ENCODE results near the gene ETFA. TPM values are rescaled to one million over a fixed set of nuclear protein-coding genes. Genes with fewer than 3 reads are reported as not detected.
A peak's percentile ranks its signal among the peaks of the same experiment; 100 is the strongest.

Gene ETFA
- total and polyA plus RNA-seq, 9 of the 15 experiments (the other 6 are each of a cell fraction or from before 2014, with no cell fraction given) = 130 to 543 (median 232) TPM

DNA sequence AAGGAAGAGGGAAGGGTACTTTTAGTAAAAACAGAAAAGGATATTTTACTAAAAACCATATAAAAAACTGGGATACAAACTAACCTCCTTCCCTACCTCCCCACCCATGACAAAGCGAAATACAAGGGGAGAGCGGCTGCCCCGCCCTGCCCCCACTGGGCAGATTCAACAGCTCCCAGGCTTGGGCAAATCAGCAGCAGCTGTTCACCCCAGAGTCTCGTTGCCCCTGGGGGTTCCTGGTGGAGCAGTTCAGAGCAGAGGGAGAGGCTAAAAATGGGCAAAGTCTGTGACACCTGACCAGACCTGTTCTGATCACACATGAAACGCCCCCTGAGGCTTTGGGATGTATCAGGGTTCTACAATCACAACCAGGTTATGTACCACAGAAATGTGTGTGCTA, 2.5 kb upstream of the ETFA start (continued):
- TF ChIP-seq, protein P1, sequence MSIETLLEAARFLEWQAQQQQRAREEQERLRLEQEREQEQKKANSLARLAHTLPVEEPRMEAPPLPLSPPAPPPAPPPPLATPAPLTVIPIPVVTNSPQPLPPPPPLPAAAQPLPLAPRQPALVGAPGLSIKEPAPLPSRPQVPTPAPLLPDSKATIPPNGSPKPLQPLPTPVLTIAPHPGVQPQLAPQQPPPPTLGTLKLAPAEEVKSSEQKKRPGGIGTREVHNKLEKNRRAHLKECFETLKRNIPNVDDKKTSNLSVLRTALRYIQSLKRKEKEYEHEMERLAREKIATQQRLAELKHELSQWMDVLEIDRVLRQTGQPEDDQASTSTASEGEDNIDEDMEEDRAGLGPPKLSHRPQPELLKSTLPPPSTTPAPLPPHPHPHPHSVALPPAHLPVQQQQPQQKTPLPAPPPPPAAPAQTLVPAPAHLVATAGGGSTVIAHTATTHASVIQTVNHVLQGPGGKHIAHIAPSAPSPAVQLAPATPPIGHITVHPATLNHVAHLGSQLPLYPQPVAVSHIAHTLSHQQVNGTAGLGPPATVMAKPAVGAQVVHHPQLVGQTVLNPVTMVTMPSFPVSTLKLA (conservative IDR thresholded peaks at IDR 0.05) = no peak
- TF ChIP-seq ZNF778 (CRISPR knock-in tag; IDR thresholded peaks at IDR 0.05) (no peak), ETV6 (IDR thresholded peaks at IDR 0.05; ENCODE audit: borderline replicate concordance in 1 of 2, low read depth in 2 of 2, low read length in 1 of 2) (no peak), ETV6 (CRISPR knock-in tag; IDR thresholded peaks at IDR 0.05; ENCODE audit: borderline replicate concordance) (no peak), ZNF174 (CRISPR knock-in tag; IDR thresholded peaks at IDR 0.05) (no peak), TRIM24 (IDR thresholded peaks at IDR 0.05) (peak in 1 of 2 experiments; percentile 21; a peak in 1 of 4 replicates), KDM4B (IDR thresholded peaks at IDR 0.05; ENCODE audit: borderline replicate concordance in 2 of 2, low read depth in 1 of 2) (no peak), RFX5 (IDR thresholded peaks at IDR 0.05; ENCODE audit: low read depth, low read length) (no peak), ZZZ3 (IDR thresholded peaks at IDR 0.05) (no peak), NFE2 (IDR thresholded peaks at IDR 0.05; ENCODE audit: low read depth) (peak; percentile 85), HDAC6 (IDR thresholded peaks at IDR 0.05; ENCODE audit: low read depth, low read length) (no peak), NFIC (IDR thresholded peaks at IDR 0.05) (no peak), KDM1A (IDR thresholded peaks at IDR 0.05) (no peak), U2AF1 (optimal IDR thresholded peaks at IDR 0.05; ENCODE audit: low read depth, low read length) (no peak), FIP1L1 (IDR thresholded peaks at IDR 0.05; ENCODE audit: low read depth, low read length, poor library complexity, severe bottlenecking) (no peak), BRCA1 (IDR thresholded peaks at IDR 0.05) (no peak), BRCA1 (CRISPR knock-in tag; IDR thresholded peaks at IDR 0.05) (no peak), MAFF (IDR thresholded peaks at IDR 0.05; ENCODE audit: low read length) (peak; percentile 38; the same call in 1 of the 2 replicates)
- TF ChIP-seq, protein P2, sequence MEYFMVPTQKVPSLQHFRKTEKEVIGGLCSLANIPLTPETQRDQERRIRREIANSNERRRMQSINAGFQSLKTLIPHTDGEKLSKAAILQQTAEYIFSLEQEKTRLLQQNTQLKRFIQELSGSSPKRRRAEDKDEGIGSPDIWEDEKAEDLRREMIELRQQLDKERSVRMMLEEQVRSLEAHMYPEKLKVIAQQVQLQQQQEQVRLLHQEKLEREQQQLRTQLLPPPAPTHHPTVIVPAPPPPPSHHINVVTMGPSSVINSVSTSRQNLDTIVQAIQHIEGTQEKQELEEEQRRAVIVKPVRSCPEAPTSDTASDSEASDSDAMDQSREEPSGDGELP (CRISPR knock-in tag; IDR thresholded peaks at IDR 0.05; ENCODE audit: borderline replicate concordance) = peak; percentile 44; the same call in 1 of the 2 replicates
- TF ChIP-seq, protein P3, sequence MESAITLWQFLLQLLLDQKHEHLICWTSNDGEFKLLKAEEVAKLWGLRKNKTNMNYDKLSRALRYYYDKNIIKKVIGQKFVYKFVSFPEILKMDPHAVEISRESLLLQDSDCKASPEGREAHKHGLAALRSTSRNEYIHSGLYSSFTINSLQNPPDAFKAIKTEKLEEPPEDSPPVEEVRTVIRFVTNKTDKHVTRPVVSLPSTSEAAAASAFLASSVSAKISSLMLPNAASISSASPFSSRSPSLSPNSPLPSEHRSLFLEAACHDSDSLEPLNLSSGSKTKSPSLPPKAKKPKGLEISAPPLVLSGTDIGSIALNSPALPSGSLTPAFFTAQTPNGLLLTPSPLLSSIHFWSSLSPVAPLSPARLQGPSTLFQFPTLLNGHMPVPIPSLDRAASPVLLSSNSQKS (CRISPR knock-in tag; IDR thresholded peaks at IDR 0.05) = no peak
- TF ChIP-seq, protein P4, sequence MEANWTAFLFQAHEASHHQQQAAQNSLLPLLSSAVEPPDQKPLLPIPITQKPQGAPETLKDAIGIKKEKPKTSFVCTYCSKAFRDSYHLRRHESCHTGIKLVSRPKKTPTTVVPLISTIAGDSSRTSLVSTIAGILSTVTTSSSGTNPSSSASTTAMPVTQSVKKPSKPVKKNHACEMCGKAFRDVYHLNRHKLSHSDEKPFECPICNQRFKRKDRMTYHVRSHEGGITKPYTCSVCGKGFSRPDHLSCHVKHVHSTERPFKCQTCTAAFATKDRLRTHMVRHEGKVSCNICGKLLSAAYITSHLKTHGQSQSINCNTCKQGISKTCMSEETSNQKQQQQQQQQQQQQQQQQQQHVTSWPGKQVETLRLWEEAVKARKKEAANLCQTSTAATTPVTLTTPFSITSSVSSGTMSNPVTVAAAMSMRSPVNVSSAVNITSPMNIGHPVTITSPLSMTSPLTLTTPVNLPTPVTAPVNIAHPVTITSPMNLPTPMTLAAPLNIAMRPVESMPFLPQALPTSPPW (CRISPR knock-in tag; IDR thresholded peaks at IDR 0.05) = peak; percentile 44; the same call in 1 of the 2 replicates
- TF ChIP-seq, protein P5, sequence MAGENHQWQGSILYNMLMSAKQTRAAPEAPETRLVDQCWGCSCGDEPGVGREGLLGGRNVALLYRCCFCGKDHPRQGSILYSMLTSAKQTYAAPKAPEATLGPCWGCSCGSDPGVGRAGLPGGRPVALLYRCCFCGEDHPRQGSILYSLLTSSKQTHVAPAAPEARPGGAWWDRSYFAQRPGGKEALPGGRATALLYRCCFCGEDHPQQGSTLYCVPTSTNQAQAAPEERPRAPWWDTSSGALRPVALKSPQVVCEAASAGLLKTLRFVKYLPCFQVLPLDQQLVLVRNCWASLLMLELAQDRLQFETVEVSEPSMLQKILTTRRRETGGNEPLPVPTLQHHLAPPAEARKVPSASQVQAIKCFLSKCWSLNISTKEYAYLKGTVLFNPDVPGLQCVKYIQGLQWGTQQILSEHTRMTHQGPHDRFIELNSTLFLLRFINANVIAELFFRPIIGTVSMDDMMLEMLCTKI (IDR thresholded peaks at IDR 0.05; ENCODE audit: partially characterized antibody) = no peak
